Prostate gland (tissue), 2 donors: ENCODE measurements around the gene CLDND2.

Source experiments
- CTCF ChIP-seq, 4 experiments: fragments of 200-600 bp in 2 of 4; fragments of 450-650 bp in 2 of 4; sonication (generic) in 2 of 4; IDR thresholded peaks; 1 replicate in 3 of 4; 2 replicates in 1 of 4; pipeline ENCODE4 v1.5.1; 2016 to 2019; ENCODE audit warnings: antibody characterized with exemption in 4 of 4, mild to moderate bottlenecking in 2 of 4, moderate library complexity in 2 of 4
- POLR2A ChIP-seq: fragments of 450-650 bp; IDR thresholded peaks from one replicate; pipeline ENCODE4 v1.6.1; 2016; ENCODE audit warnings: antibody characterized with exemption, mild to moderate bottlenecking
- POLR2AphosphoS5 ChIP-seq: sonication (generic); formaldehyde crosslinking; IDR thresholded peaks from one replicate; pipeline ENCODE4 v1.6.1; 2017; ENCODE audit warnings: antibody characterized with exemption

DNA sequence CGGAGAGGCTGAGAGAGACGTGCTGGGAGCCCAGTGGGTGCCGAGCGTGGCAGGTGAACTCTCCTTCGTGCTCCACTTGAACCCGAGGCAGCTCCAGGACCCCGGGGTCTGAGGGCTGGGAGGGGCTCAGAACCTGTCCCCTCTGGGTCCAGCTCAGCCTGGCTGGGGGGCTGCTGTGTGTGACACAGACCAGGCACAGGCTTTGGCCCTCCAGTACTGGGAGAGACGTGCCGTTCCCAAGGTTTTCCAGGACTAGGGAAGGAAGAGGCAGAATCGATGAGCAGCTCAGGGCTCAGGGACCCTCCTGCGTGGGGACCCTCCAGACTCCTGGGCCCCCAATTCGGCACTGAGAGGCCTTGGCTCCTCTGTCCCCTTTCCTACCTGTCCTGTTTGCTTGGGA is 46.4 kb upstream of the CLDND2 start:
- TF ChIP-seq CTCF (IDR thresholded peaks at IDR 0.05) (no peak), POLR2A (no peak), POLR2AphosphoS5 (no peak)
